Spleen (tissue), 11 donors: ENCODE results near the gene EZH1. TPM values are rescaled to one million over a fixed set of nuclear protein-coding genes. Genes with fewer than 3 reads are reported as not detected.
A peak's percentile ranks its signal among the peaks of the same experiment; 100 is the strongest.

Experiments used
- DNase-seq: peaks from one replicate; pipeline ENCODE4 v3.0.0-alpha.2; 2020
- H3K27ac ChIP-seq, 8 donors: fragments of 200-600 bp; sonication (generic) in 7 of 8; 1 replicate in 4 of 8; 2 replicates in 4 of 8; pipeline versions ENCODE4 v1.5.0 to v1.8.0; 2016 to 2021; ENCODE audit warnings: inconsistent platforms in 4 of 8, mild to moderate bottlenecking in 4 of 8, moderate library complexity in 1 of 8
- H3K27me3 ChIP-seq, 7 donors: fragments of 200-600 bp; sonication (generic) in 6 of 7; replicated peaks in 1 of 7; 1 replicate in 4 of 7; 2 replicates in 3 of 7; pipeline versions ENCODE4 v1.5.0 to v1.8.0; 2016 to 2021; ENCODE audit warnings: inconsistent platforms in 3 of 7, mild to moderate bottlenecking in 1 of 7
- H3K36me3 ChIP-seq, 6 donors: fragments of 200-600 bp; sonication (generic) in 5 of 6; 1 replicate in 4 of 6; 2 replicates in 2 of 6; pipeline versions ENCODE4 v1.5.0 to v1.8.0; 2016 to 2021; ENCODE audit warnings: inconsistent platforms in 2 of 6
- H3K4me1 ChIP-seq, 6 donors: fragments of 200-600 bp; sonication (generic) in 5 of 6; 1 replicate in 3 of 6; 2 replicates in 3 of 6; pipeline versions ENCODE4 v1.5.0 to v1.8.0; 2016 to 2021; ENCODE audit warnings: inconsistent platforms in 3 of 6
- H3K4me3 ChIP-seq, 8 donors: fragments of 200-600 bp; sonication (generic) in 7 of 8; 1 replicate in 4 of 8; 2 replicates in 4 of 8; pipeline versions ENCODE4 v1.5.0 to v1.8.0; 2016 to 2021; ENCODE audit warnings: inconsistent platforms in 4 of 8, mild to moderate bottlenecking in 4 of 8, moderate library complexity in 2 of 8
- H3K9me3 ChIP-seq, 8 donors: fragments of 200-600 bp; sonication (generic) in 7 of 8; 1 replicate in 4 of 8; 2 replicates in 4 of 8; pipeline versions ENCODE4 v1.5.0 to v1.8.0; 2016 to 2021; ENCODE audit warnings: inconsistent platforms in 4 of 8
- POLR2A ChIP-seq, 3 donors: fragments of 450-650 bp; IDR thresholded peaks; one replicate each; pipeline ENCODE4 v1.5.1; 2017; ENCODE audit warnings: antibody characterized with exemption in 3 of 3, mild to moderate bottlenecking in 1 of 3
- POLR2AphosphoS5 ChIP-seq, 3 donors: sonication (generic); formaldehyde crosslinking; IDR thresholded peaks; one replicate each; pipeline ENCODE4 v1.5.1; 2017; ENCODE audit warnings: antibody characterized with exemption in 3 of 3
- WGBS, 5 donors: extraction: QIAGEN DNeasy Blood & Tissue Kit in 3 of 5; methylation state at CpG; one replicate each; pipeline versions ENCODE4 v1.1.5 to v1.1.7; 2013 to 2018; 5-methylcytosine and 5-hydroxymethylcytosine counted together
- intact Hi-C: fragments of 100-400 bp; cut with DNase I; formaldehyde crosslinking; loops from one replicate; pipeline ENCODE4 v1.15.0; 2023; ENCODE audit warnings: low total_unique reads
- polyA plus RNA-seq, 3 donors: library from polyadenylated mRNA; stranded (reverse); fragments of 200-250 nt; gene quantifications; one replicate each; pipeline ENCODE4 v1.2.1, GENCODE V29; 2013
- total RNA-seq, 7 donors: library from RNA; depleted of rRNA in 3 of 7; stranded (reverse); fragments of >200 nt in 3 of 7; fragmentation: NEBNext Ultra II Directional in 4 of 7; extraction: Animal tissue kit (Norgen Biotek cat#: 25700) in 4 of 7; gene quantifications; one replicate each; pipeline versions ENCODE4 v1.1.0 to v1.2.1, GENCODE V29; 2016 to 2021
- TF ChIP-seq, protein P1 (sequence below), 11 experiments: fragments of 200-600 bp in 7 of 11; fragments of 450-650 bp in 4 of 11; sonication (generic) in 4 of 11; IDR thresholded peaks in 8 of 11; conservative IDR thresholded peaks in 3 of 11; 1 replicate in 7 of 11; 2 replicates in 4 of 11; pipeline versions ENCODE4 v1.4.0 to v1.8.0; 2016 to 2021; ENCODE audit warnings: antibody characterized with exemption in 11 of 11, inconsistent platforms in 4 of 11, mild to moderate bottlenecking in 1 of 11
- donor health status: healthy with polysubstance abuse.
- donor health status: DM: no; HTN: no; CAD: no; lungs with moderate emphysema.
- donor health status: DM: no; HTN: no; CAD: no.
- donor health status: Bipolar disorder and iron deficiency.
- donor health status: healthy.
- donor health status: DM: no; HTN: no; CAD: no.
- donor health status: DM: yes; HTN: yes; CAD: no.

Gene EZH1
- total and polyA plus RNA-seq, 10 donors = 24.1 to 104 (median 68.0) TPM

DNA sequence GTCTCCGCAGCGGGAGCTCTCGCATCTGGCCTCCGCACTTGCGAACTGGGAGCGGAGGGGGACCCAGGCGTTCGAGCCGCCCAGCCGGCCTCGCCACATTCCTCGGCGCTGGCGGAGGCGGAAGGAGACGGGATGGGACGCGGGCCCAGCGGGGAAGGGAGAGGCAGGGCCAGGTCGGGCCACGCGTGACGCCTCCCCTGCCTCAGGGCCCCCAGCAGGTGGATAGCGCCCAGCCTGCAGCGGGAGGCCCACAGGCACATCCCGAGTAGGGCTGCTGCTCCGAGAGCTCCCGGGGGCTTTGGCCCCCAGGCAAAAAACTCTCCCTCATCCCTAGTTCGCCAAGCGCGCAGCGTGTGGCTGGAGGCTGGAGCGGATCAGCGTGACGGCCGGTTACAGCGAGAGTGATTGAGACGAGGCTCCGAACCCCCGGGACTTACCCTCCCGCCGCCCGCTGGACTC lies 68.8 kb downstream of the EZH1 start:
- no peaks in the 10 kb centered on the region for H3K9me3 ChIP-seq
- peak; percentile 87 for DNase-seq
- peak overlapping the region; percentile 66 to 90 (median 76) for H3K4me3 ChIP-seq
- WGBS, 5 donors = 1% methylated on average over 26 to 43 of the region's 43 CpGs; no CpG with 5 or more reads in 1 of the 5 donors
- H3K27me3 ChIP-seq = peaks cover 0 to 71% (median 42%) of the 10 kb centered on the region in 7 donors
- H3K4me1 ChIP-seq = peaks cover 47 to 99% (median 88%) of the 10 kb centered on the region in 6 donors
- intact Hi-C loops = loop anchor here (5.0 kb wide), 1 partner anchor 69 kb away; the partner anchor contains the start of genes RETREG3 and TUBG1
- peaks cover 0 to 26% (median 4%) of the 10 kb centered on the region in 6 donors for H3K36me3 ChIP-seq
- TF ChIP-seq POLR2A (IDR thresholded peaks at IDR 0.05) = no peak
- TF ChIP-seq POLR2AphosphoS5 (IDR thresholded peaks at IDR 0.05) = peak in 2 of 3 donors; percentile 36 to 58
- H3K27ac ChIP-seq = peak overlapping the region; percentile 53 to 96 (median 82)

DNA sequence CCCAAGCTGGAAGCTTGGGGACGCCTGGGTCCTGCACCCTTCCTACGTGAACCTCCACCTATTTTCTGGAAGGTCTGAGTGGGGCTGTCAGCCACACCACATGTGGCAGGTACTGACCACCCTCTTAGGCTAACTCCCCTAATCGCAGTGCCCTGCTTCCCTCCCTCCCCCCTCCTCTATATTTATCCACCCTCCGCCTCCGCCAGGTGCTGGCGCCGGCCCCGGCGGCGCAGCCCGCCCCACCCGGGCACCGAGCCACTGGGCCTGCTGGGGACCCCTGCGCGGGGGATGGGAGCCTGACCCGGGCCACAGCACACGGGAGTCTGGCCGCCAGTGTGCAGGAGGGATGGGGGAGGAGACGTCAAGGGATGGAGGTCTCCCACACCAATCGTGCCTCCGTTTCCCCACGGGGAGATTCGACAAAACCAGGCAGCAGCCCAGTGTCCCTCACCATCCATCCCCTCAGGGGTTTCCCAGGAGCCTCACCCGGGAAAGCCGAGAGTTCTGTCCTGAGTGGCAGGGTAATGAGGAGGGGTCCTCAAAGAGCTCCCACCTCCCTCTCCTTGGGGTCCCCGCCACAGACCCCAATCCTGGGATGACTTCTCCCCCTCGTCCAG lies 69.4 kb downstream of the EZH1 start:
- Histone ChIP-seq H3K27me3 (peaks cover 0 to 71% (median 42%) of the 10 kb centered on the region in 7 donors), H3K27ac (peak overlapping the region in 7 of 8 donors; percentile 40 to 96 (median 83)), H3K4me1 (peaks cover 47 to 99% (median 88%) of the 10 kb centered on the region in 6 donors), H3K36me3 (peaks cover 0 to 31% (median 4%) of the 10 kb centered on the region in 6 donors), H3K9me3 (no peaks in the 10 kb centered on the region), H3K4me3 (peak overlapping the region; percentile 66 to 90 (median 76))
- 2 to 6% (median 3%) methylated on average over 12 to 27 of the region's 27 CpGs for WGBS, 5 donors
- TF ChIP-seq POLR2A (IDR thresholded peaks at IDR 0.05) (no peak), POLR2AphosphoS5 (IDR thresholded peaks at IDR 0.05) (no peak)
- TF ChIP-seq, protein P1, sequence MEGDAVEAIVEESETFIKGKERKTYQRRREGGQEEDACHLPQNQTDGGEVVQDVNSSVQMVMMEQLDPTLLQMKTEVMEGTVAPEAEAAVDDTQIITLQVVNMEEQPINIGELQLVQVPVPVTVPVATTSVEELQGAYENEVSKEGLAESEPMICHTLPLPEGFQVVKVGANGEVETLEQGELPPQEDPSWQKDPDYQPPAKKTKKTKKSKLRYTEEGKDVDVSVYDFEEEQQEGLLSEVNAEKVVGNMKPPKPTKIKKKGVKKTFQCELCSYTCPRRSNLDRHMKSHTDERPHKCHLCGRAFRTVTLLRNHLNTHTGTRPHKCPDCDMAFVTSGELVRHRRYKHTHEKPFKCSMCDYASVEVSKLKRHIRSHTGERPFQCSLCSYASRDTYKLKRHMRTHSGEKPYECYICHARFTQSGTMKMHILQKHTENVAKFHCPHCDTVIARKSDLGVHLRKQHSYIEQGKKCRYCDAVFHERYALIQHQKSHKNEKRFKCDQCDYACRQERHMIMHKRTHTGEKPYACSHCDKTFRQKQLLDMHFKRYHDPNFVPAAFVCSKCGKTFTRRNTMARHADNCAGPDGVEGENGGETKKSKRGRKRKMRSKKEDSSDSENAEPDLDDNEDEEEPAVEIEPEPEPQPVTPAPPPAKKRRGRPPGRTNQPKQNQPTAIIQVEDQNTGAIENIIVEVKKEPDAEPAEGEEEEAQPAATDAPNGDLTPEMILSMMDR (IDR thresholded peaks at IDR 0.05 in 8 of 11, conservative IDR thresholded peaks at IDR 0.05 in 3 of 11) = peak in 1 of 11 experiments; percentile 4
- no peak for DNase-seq
- intact Hi-C loops = loop anchor here (5.0 kb wide), 1 partner anchor 68 kb away; the partner anchor contains the start of genes RETREG3 and TUBG1

DNA sequence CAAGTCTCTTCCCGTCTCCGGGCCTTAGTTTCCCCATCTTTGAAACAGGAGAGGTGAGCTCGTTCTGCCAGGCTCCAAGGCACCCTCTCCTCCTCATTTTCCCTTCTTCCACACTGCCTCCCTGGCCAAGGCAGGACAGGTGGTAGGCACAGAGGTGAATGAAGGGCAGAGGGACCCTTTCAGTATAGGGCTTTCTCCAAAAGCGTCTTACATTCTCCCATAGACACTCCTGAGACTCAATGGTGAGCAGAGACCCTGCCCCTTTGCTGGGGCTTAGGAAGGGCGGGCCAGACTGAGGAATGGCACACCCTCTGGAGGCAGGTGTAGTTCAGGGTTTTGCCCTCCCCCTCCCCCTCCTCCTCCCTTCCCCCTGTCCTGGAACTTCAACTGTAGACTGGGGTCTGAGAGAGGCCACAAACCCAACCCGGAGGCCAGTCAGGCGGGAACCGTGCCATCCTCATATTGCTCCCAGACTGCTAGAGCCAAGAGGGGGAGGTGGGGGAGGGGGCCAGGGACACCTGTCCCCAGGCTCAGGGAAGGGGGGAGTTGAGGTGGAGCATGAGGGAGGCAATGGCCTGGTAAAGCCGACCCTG lies 70.0 kb downstream of the EZH1 start:
- 18 to 27% (median 22%) methylated on average over 8 to 9 of the region's 9 CpGs for WGBS, 5 donors
- H3K4me3 ChIP-seq = peak overlapping the region; percentile 66 to 90 (median 76)
- intact Hi-C loops = loop anchor here (5.0 kb wide), 1 partner anchor 68 kb away; the partner anchor contains the start of genes RETREG3 and TUBG1

More for the DNA sequence above, 70.0 kb downstream of the EZH1 start:
- no peak for DNase-seq
- no peaks in the 10 kb centered on the region for H3K9me3 ChIP-seq
- peaks cover 0 to 71% (median 42%) of the 10 kb centered on the region in 7 donors for H3K27me3 ChIP-seq
- H3K36me3 ChIP-seq = peaks cover 0 to 37% (median 6%) of the 10 kb centered on the region in 6 donors
- peaks cover 42 to 97% (median 86%) of the 10 kb centered on the region in 6 donors for H3K4me1 ChIP-seq
- TF ChIP-seq POLR2A (IDR thresholded peaks at IDR 0.05) = no peak
- TF ChIP-seq, protein P1 (IDR thresholded peaks at IDR 0.05 in 8 of 11, conservative IDR thresholded peaks at IDR 0.05 in 3 of 11) = no peak
- TF ChIP-seq POLR2AphosphoS5 (IDR thresholded peaks at IDR 0.05) = no peak
- peak overlapping the region in 5 of 8 donors; percentile 54 to 96 (median 93) for H3K27ac ChIP-seq
